Esophagus (tissue), 2 donors: ENCODE results near the gene MEPE. TPM values are rescaled to one million over a fixed set of nuclear protein-coding genes. Genes with fewer than 3 reads are reported as not detected.
"Not testable (repeated sequence)": the region's sequence is repeated elsewhere in the genome, so short reads cannot be mapped to it uniquely, and the experiment has no call there.

ENCODE experiments used
- H3K27ac ChIP-seq, 2 donors: one replicate each; pipeline ENCODE4 v1.5.1; 2013; ENCODE audit warnings: low read depth in 2 of 2, mild to moderate bottlenecking in 2 of 2, inconsistent platforms in 1 of 2, low read length in 1 of 2, moderate library complexity in 1 of 2
- H3K27me3 ChIP-seq, 2 donors: one replicate each; pipeline ENCODE4 v1.6.1; 2013; ENCODE audit warnings: low read length in 2 of 2, control low read depth in 1 of 2, mild to moderate bottlenecking in 1 of 2; ENCODE audit not compliant: insufficient read depth in 2 of 2, control insufficient read depth in 1 of 2
- H3K36me3 ChIP-seq, 2 donors: one replicate each; pipeline ENCODE4 v1.6.1; 2013; ENCODE audit warnings: low read length in 1 of 2; ENCODE audit not compliant: control insufficient read depth in 2 of 2, insufficient read depth in 2 of 2
- H3K4me1 ChIP-seq, 2 donors: one replicate each; pipeline ENCODE4 v1.6.1; 2013; ENCODE audit warnings: low read length in 1 of 2; ENCODE audit not compliant: control insufficient read depth in 2 of 2, insufficient read depth in 2 of 2
- H3K4me3 ChIP-seq, 2 donors: one replicate each; pipeline ENCODE4 v1.5.1; 2013; ENCODE audit warnings: low read length in 2 of 2, mild to moderate bottlenecking in 2 of 2, low read depth in 1 of 2, moderate library complexity in 1 of 2
- H3K9me3 ChIP-seq, 2 donors: one replicate each; pipeline ENCODE4 v1.6.1; 2013; ENCODE audit warnings: mild to moderate bottlenecking in 2 of 2, low read depth in 1 of 2, low read length in 1 of 2, moderate library complexity in 1 of 2; ENCODE audit not compliant: control insufficient read depth in 2 of 2, insufficient read depth in 1 of 2
- WGBS, 2 donors: extraction: QIAGEN DNeasy Blood & Tissue Kit; methylation state at CpG; one replicate each; pipeline ENCODE4 v1.1.7; 2013; 5-methylcytosine and 5-hydroxymethylcytosine counted together
- polyA plus RNA-seq, 2 donors: library from polyadenylated mRNA; stranded (reverse); fragments of 200-250 nt; gene quantifications; one replicate each; pipeline ENCODE4 v1.2.3, GENCODE V29; 2013
- donor health status: healthy with polysubstance abuse.
- donor health status: Bipolar disorder and iron deficiency.

MEPE gene
- polyA plus RNA-seq, 2 donors, result not detected

- no peaks in the 10 kb centered on the region for H3K27me3 ChIP-seq
- peaks cover 0 to 2% of the 10 kb centered on the region in 2 donors for H3K9me3 ChIP-seq
- no peaks in the 10 kb centered on the region for H3K4me1 ChIP-seq
- no peak overlapping the region for H3K27ac ChIP-seq
- no peak overlapping the region for H3K4me3 ChIP-seq
- 18 to 34% methylated on average over 1 of the region's 1 CpG for WGBS, 2 donors
- no peaks in the 10 kb centered on the region for H3K36me3 ChIP-seq
Observed at GRCh38 chr4:87868522-87868921, 35.8 kb downstream of the MEPE start.

GRCh38 chr4:87872028-87872427 lies 39.3 kb downstream of the MEPE start:
- no peaks in the 10 kb centered on the region for H3K4me1 ChIP-seq
- H3K9me3 ChIP-seq, result no peaks in the 10 kb centered on the region
- H3K27ac ChIP-seq, result no peak overlapping the region
- H3K36me3 ChIP-seq, result no peaks in the 10 kb centered on the region
- WGBS, 2 donors, result 65 to 68% methylated on average over 1 of the region's 1 CpG
- no peaks in the 10 kb centered on the region for H3K27me3 ChIP-seq
- H3K4me3 ChIP-seq, result no peak overlapping the region

- Histone ChIP-seq H3K36me3 (no peaks in the 10 kb centered on the region), H3K27ac (no peak overlapping the region), H3K4me3 (no peak overlapping the region), H3K27me3 (no peaks in the 10 kb centered on the region), H3K9me3 (no peaks in the 10 kb centered on the region), H3K4me1 (no peaks in the 10 kb centered on the region)
- WGBS, 2 donors, result 66 to 75% methylated on average over 2 of the region's 2 CpGs
Observed at GRCh38 chr4:87875191-87875590, 42.4 kb downstream of the MEPE start.

GRCh38 chr4:87880106-87880505 lies 47.3 kb downstream of the MEPE start:
- Histone ChIP-seq H3K4me1 (no peaks in the 10 kb centered on the region), H3K27ac (no peak overlapping the region), H3K27me3 (no peaks in the 10 kb centered on the region), H3K36me3 (no peaks in the 10 kb centered on the region), H3K9me3 (no peaks in the 10 kb centered on the region), H3K4me3 (no peak overlapping the region)
- WGBS, 2 donors, result 48 to 66% methylated on average over 1 of the region's 1 CpG

GRCh38 chr4:87881115-87881514 lies 48.3 kb downstream of the MEPE start:
- no peaks in the 10 kb centered on the region for H3K9me3 ChIP-seq
- 67 to 79% methylated on average over 1 of the region's 1 CpG for WGBS, 2 donors
- no peaks in the 10 kb centered on the region for H3K27me3 ChIP-seq
- no peaks in the 10 kb centered on the region for H3K36me3 ChIP-seq
- H3K27ac ChIP-seq, result no peak overlapping the region
- H3K4me1 ChIP-seq, result no peaks in the 10 kb centered on the region
- H3K4me3 ChIP-seq, result no peak overlapping the region

GRCh38 chr4:87882321-87882720 lies 49.6 kb downstream of the MEPE start:
- Histone ChIP-seq H3K27me3 (no peaks in the 10 kb centered on the region), H3K27ac (no peak overlapping the region), H3K9me3 (no peaks in the 10 kb centered on the region), H3K4me3 (no peak overlapping the region), H3K4me1 (no peaks in the 10 kb centered on the region), H3K36me3 (no peaks in the 10 kb centered on the region)
- WGBS, 2 donors, result 13 to 53% methylated on average over 1 of the region's 1 CpG

- Histone ChIP-seq H3K4me1 (no peaks in the 10 kb centered on the region), H3K27ac (no peak overlapping the region), H3K27me3 (no peaks in the 10 kb centered on the region), H3K36me3 (no peaks in the 10 kb centered on the region), H3K9me3 (no peaks in the 10 kb centered on the region), H3K4me3 (no peak overlapping the region)
- 73 to 74% methylated on average over 2 of the region's 2 CpGs for WGBS, 2 donors
Observed at GRCh38 chr4:87882861-87883260, 50.1 kb downstream of the MEPE start.

- WGBS, 2 donors, result 39 to 63% methylated on average over 9 of the region's 9 CpGs
- no peak overlapping the region for H3K4me3 ChIP-seq
- H3K36me3 ChIP-seq, result no peaks in the 10 kb centered on the region
- no peaks in the 10 kb centered on the region for H3K9me3 ChIP-seq
- H3K4me1 ChIP-seq, result no peaks in the 10 kb centered on the region
- no peaks in the 10 kb centered on the region for H3K27me3 ChIP-seq
- no peak overlapping the region for H3K27ac ChIP-seq
Observed at GRCh38 chr4:87884976-87885549, 52.3 kb downstream of the MEPE start.

GRCh38 chr4:87886083-87886482 lies 53.3 kb downstream of the MEPE start:
- 69 to 71% methylated on average over 6 of the region's 6 CpGs for WGBS, 2 donors
- no peaks in the 10 kb centered on the region for H3K27me3 ChIP-seq
- H3K9me3 ChIP-seq, result no peaks in the 10 kb centered on the region
- no peak overlapping the region for H3K27ac ChIP-seq
- no peak overlapping the region for H3K4me3 ChIP-seq
- H3K4me1 ChIP-seq, result no peaks in the 10 kb centered on the region
- no peaks in the 10 kb centered on the region for H3K36me3 ChIP-seq

- not testable (repeated sequence) for H3K27ac ChIP-seq, H3K27me3 ChIP-seq, H3K4me1 ChIP-seq, H3K4me3 ChIP-seq, H3K36me3 ChIP-seq, H3K9me3 ChIP-seq
Observed at GRCh38 chr4:87890753-87891152, 58.0 kb downstream of the MEPE start.
